HepG2 (cell line): ENCODE results near the gene CAPN3. TPM values are rescaled to one million over a fixed set of nuclear protein-coding genes. Genes with fewer than 3 reads are reported as not detected.

Experiments used
- CCDC6 ChIP-seq: sonication (generic); formaldehyde crosslinking; IDR thresholded peaks from 2 replicates; pipeline ENCODE4 v1.8.1; 2022; ENCODE audit warnings: mild to moderate bottlenecking, missing genetic modification reagents, moderate library complexity
- FOXP4 ChIP-seq: sonication (generic); formaldehyde crosslinking; IDR thresholded peaks from 2 replicates; pipeline ENCODE4 v1.4.0; 2020; ENCODE audit warnings: missing genetic modification reagents
- IRF9 ChIP-seq: sonication (generic); formaldehyde crosslinking; IDR thresholded peaks from 2 replicates; pipeline ENCODE4 v1.8.0; 2022; ENCODE audit warnings: missing genetic modification reagents, mild to moderate bottlenecking, borderline replicate concordance
- PATZ1 ChIP-seq: sonication (generic); formaldehyde crosslinking; IDR thresholded peaks from 2 replicates; pipeline ENCODE4 v1.4.0; 2020; ENCODE audit warnings: missing genetic modification reagents
- PHB2 ChIP-seq: fragments of 450-650 bp; IDR thresholded peaks from 2 replicates; pipeline ENCODE4 v1.6.1; 2018; ENCODE audit not compliant: partially characterized antibody
- PHF8 ChIP-seq: sonication (generic); formaldehyde crosslinking; IDR thresholded peaks from 2 replicates; pipeline ENCODE4 v1.5.0; 2020; ENCODE audit warnings: missing genetic modification reagents
- RCOR2 ChIP-seq: IDR thresholded peaks from 2 replicates; pipeline ENCODE4 v1.6.1; 2016; ENCODE audit warnings: missing biosample characterization, missing genetic modification reagents
- RFX3 ChIP-seq: IDR thresholded peaks from 2 replicates; pipeline ENCODE4 v1.6.1; 2016; ENCODE audit warnings: missing biosample characterization, missing genetic modification reagents
- SIX4 ChIP-seq: sonication (generic); formaldehyde crosslinking; IDR thresholded peaks from 2 replicates; pipeline ENCODE4 v1.4.0; 2020; ENCODE audit warnings: missing genetic modification reagents
- TRIM22 ChIP-seq: fragments of 450-650 bp; IDR thresholded peaks from 2 replicates; pipeline ENCODE4 v1.6.1; 2017
- ZFYVE20 ChIP-seq: sonication (generic); formaldehyde crosslinking; IDR thresholded peaks from 2 replicates; pipeline ENCODE4 v1.8.0; 2023; ENCODE audit warnings: low read depth, mild to moderate bottlenecking, moderate library complexity, missing genetic modification reagents, borderline replicate concordance
- ZNF414 ChIP-seq: sonication (generic); formaldehyde crosslinking; IDR thresholded peaks from 2 replicates; pipeline ENCODE4 v1.5.0; 2020; ENCODE audit warnings: missing genetic modification reagents
- ZNF569 ChIP-seq: sonication (generic); formaldehyde crosslinking; IDR thresholded peaks from 2 replicates; pipeline ENCODE4 v1.5.0; 2020; ENCODE audit warnings: mild to moderate bottlenecking, missing genetic modification reagents, moderate library complexity, borderline replicate concordance
- ZNF670 ChIP-seq: sonication (generic); formaldehyde crosslinking; IDR thresholded peaks from 2 replicates; pipeline ENCODE4 v1.8.0; 2022; ENCODE audit warnings: mild to moderate bottlenecking, missing genetic modification reagents, borderline replicate concordance
- ZNF740 ChIP-seq: sonication (generic); formaldehyde crosslinking; IDR thresholded peaks from 2 replicates; pipeline ENCODE4 v1.4.0; 2020; ENCODE audit warnings: missing genetic modification reagents
- ZNF891 ChIP-seq: sonication (generic); formaldehyde crosslinking; IDR thresholded peaks from 2 replicates; pipeline ENCODE4 v1.5.0; 2020; ENCODE audit warnings: mild to moderate bottlenecking, missing genetic modification reagents
- polyA plus RNA-seq, 8 experiments: library from polyadenylated mRNA; depleted of rRNA in 3 of 8; stranded (reverse) in 7 of 8; unstranded in 1 of 8; fragments of >200 nt; fragmentation: Illumina TruSeq in 4 of 8; extraction: Trizol in 4 of 8; gene quantifications; 2 replicates each; pipeline versions ENCODE4 v1.2.1 to v1.2.3, GENCODE V29; 2011 to 2016; ENCODE audit warnings: low read depth in 4 of 8, missing spikeins in 1 of 8, mixed read lengths in 1 of 8; ENCODE audit not compliant: insufficient read depth in 1 of 8
- total RNA-seq, 5 experiments: library from RNA; depleted of rRNA; stranded (reverse); fragments of >200 nt; fragmentation: Illumina TruSeq; extraction: Trizol; gene quantifications; 2 replicates each; pipeline ENCODE4 v1.2.3, GENCODE V29; 2016; ENCODE audit warnings: low read depth in 1 of 5

CAPN3 gene
- total and polyA plus RNA-seq, 2 of the 13 experiments (the other 11 are each of a cell fraction or from before 2014, with no cell fraction given), result 1.3 to 4.6 TPM

- no peak for TF ChIP-seq ZNF569 (CRISPR knock-in tag)
- peak; percentile 98 for TF ChIP-seq PATZ1 (CRISPR knock-in tag)
- peak; percentile 39; the same call in 1 of the 2 replicates for TF ChIP-seq CCDC6 (CRISPR knock-in tag)
- peak; percentile 74 for TF ChIP-seq ZNF891 (CRISPR knock-in tag)
- TF ChIP-seq IRF9 (CRISPR knock-in tag), result peak; percentile 17; the same call in 1 of the 2 replicates
- no peak for TF ChIP-seq ZNF414 (CRISPR knock-in tag)
- no peak for TF ChIP-seq RFX3 (CRISPR knock-in tag)
- TF ChIP-seq ZNF740 (CRISPR knock-in tag), result 0 out of 2 replicates have a peak, but pooled peaks have one; percentile 23
- peak; percentile 59 for TF ChIP-seq PHF8 (CRISPR knock-in tag)
- TF ChIP-seq PHB2, result no peak
- TF ChIP-seq ZNF670, result peak; percentile 64; the same call in 1 of the 2 replicates
- TF ChIP-seq RCOR2 (CRISPR knock-in tag), result peak; percentile 67; the same call in 1 of the 2 replicates
- TF ChIP-seq TRIM22, result no peak
- peak; percentile 94 for TF ChIP-seq SIX4 (CRISPR knock-in tag)
- TF ChIP-seq FOXP4, result peak; percentile 67; the same call in 1 of the 2 replicates
- no peak for TF ChIP-seq ZFYVE20 (CRISPR knock-in tag)
Measured at GRCh38 chr15:42392309-42393024, 33.2 kb downstream of the CAPN3 start (continued).
